K562 (cell line): ENCODE results near the gene HNRNPF. TPM values are rescaled to one million over a fixed set of nuclear protein-coding genes. Genes with fewer than 3 reads are reported as not detected.

Experiments used
- ATAC-seq: fragments of 200-7000 bp; cut with Tn5 transposase; 3 replicates; pipeline ENCODE4 v1.9.1; 2020; ENCODE audit warnings: moderate library complexity
- BruUV-seq: library from RNA; stranded (reverse); fragments of 400-500 nt; replicated peaks from 2 replicates; lab custom pipeline; 2021; lab: Mats Ljungman, UMichigan
- CTCF ChIA-PET: fragments of 300-600 bp; formaldehyde crosslinking; extraction: SDS; loops from one replicate; lab custom pipeline; 2021; ENCODE audit warnings: low intra/inter-chr PET ratio; lab: Yijun Ruan, JAX
- POLR2A ChIA-PET: fragments of 300-600, 350-650 bp; sonication (Branson Sonifier 250); formaldehyde crosslinking; extraction: SDS; loops from one replicate; lab custom pipeline; 2021; ENCODE audit warnings: antibody characterized with exemption, inconsistent platforms; lab: Yijun Ruan, JAX
- DNase-seq, 4 experiments: peaks; one replicate each; pipeline versions ENCODE4 v3.0.0 to v3.0.0-alpha.2; 2011 to 2018; ENCODE audit warnings: low spot score in 3 of 4, mixed read lengths in 3 of 4; ENCODE audit errors: extremely low read depth in 1 of 4
- FAIRE-seq: peaks from 2 replicates; lab custom pipeline; 2011; peaks lifted over from hg19 to GRCh38; lab: Jason Lieb, UNC
- H2AFZ ChIP-seq: 2 replicates; pipeline ENCODE4 v1.6.0; 2011; ENCODE audit warnings: low read depth, low read length, control low read depth, inconsistent platforms
- H3K27ac ChIP-seq: fragments of 200-600 bp; 3 replicates; pipeline ENCODE4 v1.8.0; 2011; ENCODE audit warnings: low read depth, mild to moderate bottlenecking, control low read depth, inconsistent platforms, low read length, moderate library complexity, mixed read lengths; ENCODE audit errors: extremely low read depth
- H3K27me3 ChIP-seq, 2 experiments: fragments of 300-600 bp in 1 of 2; 2 replicates in 1 of 2; 3 replicates in 1 of 2; pipeline versions ENCODE4 v1.6.0 to v1.8.0; 2011; ENCODE audit warnings: inconsistent platforms in 2 of 2, low read length in 2 of 2, mild to moderate bottlenecking in 1 of 2, mixed read lengths in 1 of 2, moderate library complexity in 1 of 2; ENCODE audit not compliant: control insufficient read depth in 2 of 2, insufficient read depth in 2 of 2
- H3K36me3 ChIP-seq: fragments of 300-600 bp; 3 replicates; pipeline ENCODE4 v1.8.0; 2011; ENCODE audit warnings: mild to moderate bottlenecking, low read length, inconsistent platforms; ENCODE audit not compliant: control insufficient read depth, insufficient read depth
- H3K4me1 ChIP-seq, 2 experiments: fragments of 200-600 bp in 1 of 2; replicated peaks in 1 of 2; 2 replicates in 1 of 2; 3 replicates in 1 of 2; pipeline versions ENCODE4 v1.5.1 to v1.8.0; 2011; ENCODE audit warnings: inconsistent platforms in 2 of 2, low read length in 2 of 2, mild to moderate bottlenecking in 1 of 2, mixed read lengths in 1 of 2, moderate library complexity in 1 of 2; ENCODE audit not compliant: control insufficient read depth in 2 of 2, insufficient read depth in 2 of 2
- H3K4me2 ChIP-seq: 2 replicates; pipeline ENCODE4 v1.6.1; 2011; ENCODE audit warnings: low read length, control low read depth, inconsistent platforms, mixed read lengths; ENCODE audit not compliant: insufficient read depth
- H3K4me3 ChIP-seq: fragments of 200-600 bp; sonication (generic), shearing (Covaris generic); 2 replicates; pipeline ENCODE4 v1.5.1; 2016; ENCODE audit warnings: control low read depth, inconsistent platforms
- H3K79me2 ChIP-seq: fragments of 200-600 bp; 3 replicates; pipeline ENCODE4 v1.8.0; 2011; ENCODE audit warnings: low read length, inconsistent platforms; ENCODE audit not compliant: control insufficient read depth, insufficient read depth
- H3K9ac ChIP-seq, 2 experiments: 2 replicates each; pipeline versions ENCODE4 v1.6.0 to v1.6.1; 2011; ENCODE audit warnings: low read depth in 2 of 2, low read length in 2 of 2, control low read depth in 1 of 2, inconsistent platforms in 1 of 2, mild to moderate bottlenecking in 1 of 2, mixed read lengths in 1 of 2; ENCODE audit not compliant: insufficient read depth in 1 of 2
- H3K9me1 ChIP-seq: one replicate; pipeline ENCODE4 v1.6.0; 2011; ENCODE audit warnings: inconsistent platforms, mild to moderate bottlenecking, low read length, moderate library complexity; ENCODE audit not compliant: control insufficient read depth, insufficient read depth
- H3K9me3 ChIP-seq: replicated peaks from 2 replicates; pipeline ENCODE4 v1.5.1; 2011; ENCODE audit warnings: low read depth, low read length, inconsistent platforms; ENCODE audit not compliant: control insufficient read depth, insufficient read depth
- H4K20me1 ChIP-seq: replicated peaks from 2 replicates; pipeline ENCODE4 v1.6.1; 2011; ENCODE audit warnings: low read length, inconsistent platforms, mixed read lengths; ENCODE audit not compliant: control insufficient read depth, insufficient read depth
- BCL6 ChIP-seq: fragments of 250-450 bp; sonication (Bioruptor Pico); IDR thresholded peaks from 2 replicates; pipeline ENCODE4 v1.4.0; 2020
- CBFA2T2 ChIP-seq: fragments of 450-650 bp; conservative IDR thresholded peaks from 2 replicates; pipeline ENCODE4 v1.6.1; 2017; ENCODE audit warnings: mild to moderate bottlenecking
- CREB5 ChIP-seq: fragments of 250-450 bp; sonication (Bioruptor Pico); IDR thresholded peaks from 2 replicates; pipeline ENCODE4 v1.5.0; 2020; ENCODE audit warnings: mild to moderate bottlenecking
- ELF1 ChIP-seq: fragments of 200-800 bp; sonication (Bioruptor generic); IDR thresholded peaks from 2 replicates; pipeline ENCODE4 v1.6.1; 2016; ENCODE audit warnings: missing genetic modification characterization, missing compliant biosample characterization
- GABPA ChIP-seq: fragments of 200-800 bp; sonication (Bioruptor generic); conservative IDR thresholded peaks from 2 replicates; pipeline ENCODE4 v1.6.1; 2016; ENCODE audit warnings: low read depth, missing genetic modification characterization, missing compliant biosample characterization
- GABPB1 ChIP-seq: sonication (generic); formaldehyde crosslinking; IDR thresholded peaks from 2 replicates; pipeline ENCODE4 v1.8.0; 2022; ENCODE audit warnings: mild to moderate bottlenecking, missing genetic modification reagents
- HBP1 ChIP-seq: fragments of 450-650 bp; formaldehyde crosslinking; IDR thresholded peaks from 2 replicates; pipeline ENCODE4 v1.4.0; 2022; ENCODE audit warnings: missing genetic modification characterization
- HCFC1 ChIP-seq: IDR thresholded peaks from 2 replicates; pipeline ENCODE4 v1.6.1; 2012; ENCODE audit warnings: low read depth, low read length, improper control_type of control experiment
- KLF13 ChIP-seq: fragments of 450-650 bp; IDR thresholded peaks from 2 replicates; pipeline ENCODE4 v1.6.1; 2016; ENCODE audit warnings: missing genetic modification characterization, low read depth, mild to moderate bottlenecking, missing compliant biosample characterization, moderate library complexity, borderline replicate concordance
- MED1 ChIP-seq: sonication (generic); formaldehyde crosslinking; IDR thresholded peaks from 2 replicates; pipeline ENCODE4 v1.8.1; 2023; ENCODE audit warnings: missing genetic modification reagents, borderline replicate concordance
- TEAD4 ChIP-seq, 2 experiments: sonication (generic) in 1 of 2; formaldehyde crosslinking in 1 of 2; IDR thresholded peaks; 2 replicates each; pipeline versions ENCODE4 v1.6.1 to v1.8.0; 2012 to 2022; ENCODE audit warnings: borderline replicate concordance in 1 of 2, inconsistent platforms in 1 of 2, low read length in 1 of 2, mild to moderate bottlenecking in 1 of 2, missing genetic modification reagents in 1 of 2
- THAP12 ChIP-seq: fragments of 250-450 bp; sonication (Bioruptor Pico); IDR thresholded peaks from 2 replicates; pipeline ENCODE4 v1.9.0; 2021; ENCODE audit warnings: mild to moderate bottlenecking, inconsistent platforms
- XRCC3 ChIP-seq: fragments of 450-650 bp; IDR thresholded peaks from 2 replicates; pipeline ENCODE4 v1.6.1; 2017; ENCODE audit warnings: mild to moderate bottlenecking, moderate library complexity
- ZNF224 ChIP-seq: sonication (generic); formaldehyde crosslinking; IDR thresholded peaks from 2 replicates; pipeline ENCODE4 v1.8.0; 2022; ENCODE audit warnings: mild to moderate bottlenecking, missing genetic modification reagents
- ZNF253 ChIP-seq: fragments of 250-450 bp; sonication (Bioruptor Pico); conservative IDR thresholded peaks from 2 replicates; pipeline ENCODE4 v1.6.1; 2021; ENCODE audit warnings: mild to moderate bottlenecking
- ZNF696 ChIP-seq: fragments of 250-450 bp; sonication (Bioruptor Pico); conservative IDR thresholded peaks from 2 replicates; pipeline ENCODE4 v1.4.0; 2020; ENCODE audit warnings: mild to moderate bottlenecking, moderate library complexity
- WGBS: fragments of 100-300 bp; shearing (Covaris generic); methylation state at CpG from one replicate; pipeline ENCODE4 v1.1.6; 2016; ENCODE audit warnings: low coverage, mixed read lengths; ENCODE audit not compliant: insufficient coverage; ENCODE audit errors: missing lambda C conversion rate; 5-methylcytosine and 5-hydroxymethylcytosine counted together
- in situ Hi-C: fragments of 300-500 bp; cut with MboI; formaldehyde crosslinking; loops from 4 replicates; pipeline ENCODE4 v1.15.0; 2018; ENCODE audit warnings: inconsistent platforms, mixed read lengths
- intact Hi-C: fragments of 100-400 bp; cut with micrococcal nuclease; formaldehyde crosslinking; loops from 2 replicates; pipeline ENCODE4 v1.14.2; 2022
- polyA plus RNA-seq, 8 experiments: library from polyadenylated mRNA; depleted of rRNA in 4 of 8; stranded (reverse) in 5 of 8; unstranded in 3 of 8; fragments of >200 nt; fragmentation: Nextera tagmentation in 2 of 8; fragmentation: Illumina TruSeq in 1 of 8; extraction: Ambion mirVana in 2 of 8; extraction: Trizol in 1 of 8; gene quantifications; 2 replicates each; pipeline versions ENCODE4 v1.2.1 to v1.2.3, GENCODE V29; 2011 to 2014; ENCODE audit warnings: inconsistent platforms in 1 of 8, missing spikeins in 1 of 8
- total RNA-seq, 7 experiments: library from RNA; depleted of rRNA in 6 of 7; stranded (reverse); fragments of >200 nt in 6 of 7; fragmentation: Illumina TruSeq in 2 of 7; extraction: Trizol in 2 of 7; gene quantifications; 2 replicates each; pipeline versions ENCODE4 v1.2.1 to v1.2.3, GENCODE V29; 2011 to 2021; ENCODE audit warnings: low replicate concordance in 1 of 7

HNRNPF gene
- total and polyA plus RNA-seq, 9 of the 15 experiments (the other 6 are each of a cell fraction or from before 2014, with no cell fraction given), result 192 to 489 (median 416) TPM

GRCh38 chr10:43348511-43349312, 60.3 kb downstream of the HNRNPF start:
- H3K9me3 ChIP-seq, result no peaks in the 10 kb centered on the region
- DNase-seq (peak; percentile 92 to 95 (median 94)), ATAC-seq (peak; percentile 99), FAIRE-seq (peak; percentile 99)
- no peak overlapping the region for H3K27ac ChIP-seq
- no peaks in the 10 kb centered on the region for H3K36me3 ChIP-seq
- BruUV-seq, result no TSS peak
- ChIA-PET POLR2A (no interaction called here), CTCF (interaction anchor here (0.7 to 2.0 kb wide), 4 partner anchors 55 to 128 kb away, joined by 3 to 15 read pairs (median 4); no protein-coding TSS in a partner anchor)
- H3K9me1 ChIP-seq, result no peaks in the 10 kb centered on the region
- no peaks in the 10 kb centered on the region for H4K20me1 ChIP-seq
- H3K4me2 ChIP-seq, result no peak overlapping the region; the same call in 1 of the 2 replicates
- in situ Hi-C loops (loop anchor here (5.0 kb wide), 1 partner anchor 51 kb away; no protein-coding TSS in a partner anchor), intact Hi-C loops (loop anchor here (1.0 to 10.0 kb wide), 6 partner anchors 36 to 214 kb away; partner anchors contain the start of gene CSGALNACT2)
- no peak overlapping the region for H3K4me3 ChIP-seq
- no peaks in the 10 kb centered on the region for H3K79me2 ChIP-seq
- peaks cover 0 to 6% of the 10 kb centered on the region in 2 experiments; a peak in 2 of 5 replicates for H3K4me1 ChIP-seq
- H2AFZ ChIP-seq, result peak overlapping the region; percentile 42
- WGBS, result 40% methylated on average over 13 of the region's 13 CpGs
- peaks cover 15 to 27% of the 10 kb centered on the region in 2 experiments; a peak in 4 of 5 replicates for H3K27me3 ChIP-seq
- no peak overlapping the region for H3K9ac ChIP-seq
- TF ChIP-seq CBFA2T2, result no peak
- TF ChIP-seq GABPB1 (CRISPR knock-in tag), result peak; percentile 31; the same call in 1 of the 2 replicates
- no peak for TF ChIP-seq ZNF224 (CRISPR knock-in tag)
- peak; percentile 41; the same call in 1 of the 2 replicates for TF ChIP-seq HCFC1
- no peak for TF ChIP-seq XRCC3
- no peak for TF ChIP-seq KLF13 (tag)
- no peak for TF ChIP-seq ZNF253 (CRISPR knock-in tag)
- TF ChIP-seq ELF1 (tag), result peak; percentile 90
- TF ChIP-seq GABPA (tag), result peak; percentile 49
- TF ChIP-seq TEAD4 (IDR thresholded peaks at IDR 0.05; ENCODE audit: low read length), result peak; percentile 14; the same call in 1 of the 2 replicates
- TF ChIP-seq TEAD4 (CRISPR knock-in tag; IDR thresholded peaks at IDR 0.05; ENCODE audit: borderline replicate concordance), result no peak
- no peak for TF ChIP-seq ZNF696 (CRISPR knock-in tag)
- no peak for TF ChIP-seq CREB5 (CRISPR knock-in tag)
- no peak for TF ChIP-seq MED1 (CRISPR knock-in tag)
- TF ChIP-seq HBP1 (CRISPR knock-in tag), result no peak
- TF ChIP-seq THAP12, result no peak
- TF ChIP-seq BCL6 (CRISPR knock-in tag), result no peak
